Heart left ventricle (tissue), 13 donors: ENCODE measurements around the gene VKORC1L1.
A peak's percentile ranks its signal among the peaks of the same experiment; 100 is the strongest.

ENCODE experiments used
- POLR2A ChIP-seq, 2 donors: fragments of 450-650 bp; IDR thresholded peaks; one replicate each; pipeline ENCODE4 v1.6.1; 2017; ENCODE audit warnings: antibody characterized with exemption in 2 of 2, mild to moderate bottlenecking in 2 of 2, moderate library complexity in 2 of 2
- TF ChIP-seq, protein P1 (sequence below), 12 donors: fragments of 200-600 bp; sonication (generic) in 4 of 12; IDR thresholded peaks; one replicate each; pipeline versions ENCODE4 v1.5.0 to v1.8.0; 2018 to 2022; ENCODE audit warnings: antibody characterized with exemption in 12 of 12, mild to moderate bottlenecking in 5 of 12
- donor health status: ischemic (EF 13 %, LVEDD 7.1; RV severe dilation, severe dysfunction).
- donor health status: DM: no; HTN: yes; CAD: no.
- donor health status: DM: no; HTN: no; CAD: no.
- donor health status: ischemic (EF 25% LVEDD 6.9; RV normal size, moderate dysfunction).
- donor health status: ischemic (EF 25% LVEDD 5.7; RV mildly dilated, moderate dysfunction).
- donor health status: ischemic (EF 35%, LVEDD 5.7; RV mildly dilated, moderate dysfunction).
- donor health status: nonischemic (EF 11% LVEDD 7.7; RV severe dilation, severe dysfunction).
- donor health status: DM: yes; HTN: yes; CAD: no.
- donor health status: PGD.
- donor health status: ischemic (EF 29% LVEDD 5.4; RV normal size, mild dysfunction).
- donor health status: nonischemic (EF 23%, LVEDD 6.1; RV moderate dilation, normal function).

DNA sequence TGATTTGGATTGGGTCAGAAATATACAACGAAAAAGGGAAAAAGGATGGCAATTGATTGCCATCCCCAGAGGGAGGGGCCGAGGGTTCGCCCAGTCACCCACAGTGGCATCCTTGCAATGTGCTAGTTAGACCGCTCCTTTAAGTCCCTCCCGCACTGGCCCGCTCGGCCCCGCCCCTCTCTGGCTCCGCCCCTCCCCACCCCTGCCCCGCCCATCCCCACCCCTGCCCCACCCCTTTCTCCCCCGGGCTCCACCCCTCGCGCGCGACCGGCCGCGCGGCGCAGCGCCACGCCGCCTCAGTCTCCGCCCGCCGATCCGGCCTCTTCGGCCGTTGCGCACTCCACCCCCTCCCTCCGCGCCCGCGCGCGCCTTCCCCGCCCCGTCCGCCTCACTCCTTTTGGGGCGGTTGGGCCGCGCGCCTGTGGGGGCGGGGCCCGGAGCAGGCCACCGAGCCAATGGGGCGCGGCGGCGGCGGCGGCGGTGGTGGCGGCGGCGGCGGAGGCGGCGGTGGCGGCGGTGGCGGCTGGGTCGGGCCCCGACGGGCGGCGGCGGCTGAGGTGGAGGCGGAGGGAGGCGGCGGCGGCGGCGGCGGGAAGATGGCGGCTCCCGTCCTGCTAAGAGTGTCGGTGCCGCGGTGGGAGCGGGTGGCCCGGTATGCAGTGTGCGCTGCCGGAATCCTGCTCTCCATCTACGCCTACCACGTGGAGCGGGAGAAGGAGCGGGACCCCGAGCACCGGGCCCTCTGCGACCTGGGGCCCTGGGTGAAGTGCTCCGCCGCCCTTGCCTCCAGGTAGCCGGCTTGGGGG, at the start of gene VKORC1L1:
- peak in 1 of 2 donors; percentile 52 for TF ChIP-seq POLR2A (IDR thresholded peaks at IDR 0.05)
- TF ChIP-seq, protein P1, sequence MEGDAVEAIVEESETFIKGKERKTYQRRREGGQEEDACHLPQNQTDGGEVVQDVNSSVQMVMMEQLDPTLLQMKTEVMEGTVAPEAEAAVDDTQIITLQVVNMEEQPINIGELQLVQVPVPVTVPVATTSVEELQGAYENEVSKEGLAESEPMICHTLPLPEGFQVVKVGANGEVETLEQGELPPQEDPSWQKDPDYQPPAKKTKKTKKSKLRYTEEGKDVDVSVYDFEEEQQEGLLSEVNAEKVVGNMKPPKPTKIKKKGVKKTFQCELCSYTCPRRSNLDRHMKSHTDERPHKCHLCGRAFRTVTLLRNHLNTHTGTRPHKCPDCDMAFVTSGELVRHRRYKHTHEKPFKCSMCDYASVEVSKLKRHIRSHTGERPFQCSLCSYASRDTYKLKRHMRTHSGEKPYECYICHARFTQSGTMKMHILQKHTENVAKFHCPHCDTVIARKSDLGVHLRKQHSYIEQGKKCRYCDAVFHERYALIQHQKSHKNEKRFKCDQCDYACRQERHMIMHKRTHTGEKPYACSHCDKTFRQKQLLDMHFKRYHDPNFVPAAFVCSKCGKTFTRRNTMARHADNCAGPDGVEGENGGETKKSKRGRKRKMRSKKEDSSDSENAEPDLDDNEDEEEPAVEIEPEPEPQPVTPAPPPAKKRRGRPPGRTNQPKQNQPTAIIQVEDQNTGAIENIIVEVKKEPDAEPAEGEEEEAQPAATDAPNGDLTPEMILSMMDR (IDR thresholded peaks at IDR 0.05), result no peak
